ENCODE data around the gene PDE11A.

Gene PDE11A

DNA sequence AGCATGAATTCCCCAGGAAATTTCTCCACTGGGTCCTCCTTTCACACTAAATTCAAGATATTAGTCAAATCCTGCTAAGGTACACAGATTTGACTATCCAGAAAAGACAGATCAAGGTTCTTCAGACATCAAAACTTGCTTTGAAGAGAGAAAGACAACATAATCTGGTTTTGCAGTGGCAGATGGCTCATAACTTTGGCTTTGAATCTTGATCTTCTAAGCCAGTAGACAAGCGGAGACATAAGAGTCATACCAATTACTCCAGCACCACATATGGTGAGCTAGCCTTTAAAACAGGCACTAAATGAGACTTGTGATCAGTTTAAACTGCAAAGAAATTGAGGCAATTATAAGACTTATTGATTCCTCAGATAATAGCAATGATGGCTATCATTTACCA lies 29.3 kb downstream of the PDE11A start:
- TF ChIP-seq TAF1 (IDR thresholded peaks at IDR 0.05; ENCODE audit: borderline replicate concordance, insufficient read depth, low read length) = no peak
- no peak for TF ChIP-seq POLR2AphosphoS5 (IDR thresholded peaks at IDR 0.05; ENCODE audit: low read depth, low read length)
- no peak for TF ChIP-seq FOXP2 (optimal IDR thresholded peaks at IDR 0.05; ENCODE audit: borderline replicate concordance, extremely low read depth, extremely low read length, insufficient read depth)
- TF ChIP-seq, protein P1, sequence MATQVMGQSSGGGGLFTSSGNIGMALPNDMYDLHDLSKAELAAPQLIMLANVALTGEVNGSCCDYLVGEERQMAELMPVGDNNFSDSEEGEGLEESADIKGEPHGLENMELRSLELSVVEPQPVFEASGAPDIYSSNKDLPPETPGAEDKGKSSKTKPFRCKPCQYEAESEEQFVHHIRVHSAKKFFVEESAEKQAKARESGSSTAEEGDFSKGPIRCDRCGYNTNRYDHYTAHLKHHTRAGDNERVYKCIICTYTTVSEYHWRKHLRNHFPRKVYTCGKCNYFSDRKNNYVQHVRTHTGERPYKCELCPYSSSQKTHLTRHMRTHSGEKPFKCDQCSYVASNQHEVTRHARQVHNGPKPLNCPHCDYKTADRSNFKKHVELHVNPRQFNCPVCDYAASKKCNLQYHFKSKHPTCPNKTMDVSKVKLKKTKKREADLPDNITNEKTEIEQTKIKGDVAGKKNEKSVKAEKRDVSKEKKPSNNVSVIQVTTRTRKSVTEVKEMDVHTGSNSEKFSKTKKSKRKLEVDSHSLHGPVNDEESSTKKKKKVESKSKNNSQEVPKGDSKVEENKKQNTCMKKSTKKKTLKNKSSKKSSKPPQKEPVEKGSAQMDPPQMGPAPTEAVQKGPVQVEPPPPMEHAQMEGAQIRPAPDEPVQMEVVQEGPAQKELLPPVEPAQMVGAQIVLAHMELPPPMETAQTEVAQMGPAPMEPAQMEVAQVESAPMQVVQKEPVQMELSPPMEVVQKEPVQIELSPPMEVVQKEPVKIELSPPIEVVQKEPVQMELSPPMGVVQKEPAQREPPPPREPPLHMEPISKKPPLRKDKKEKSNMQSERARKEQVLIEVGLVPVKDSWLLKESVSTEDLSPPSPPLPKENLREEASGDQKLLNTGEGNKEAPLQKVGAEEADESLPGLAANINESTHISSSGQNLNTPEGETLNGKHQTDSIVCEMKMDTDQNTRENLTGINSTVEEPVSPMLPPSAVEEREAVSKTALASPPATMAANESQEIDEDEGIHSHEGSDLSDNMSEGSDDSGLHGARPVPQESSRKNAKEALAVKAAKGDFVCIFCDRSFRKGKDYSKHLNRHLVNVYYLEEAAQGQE (IDR thresholded peaks at IDR 0.05; ENCODE audit: insufficient read depth in 1 of 2, low read depth in 2 of 2, low read length in 2 of 2) = no peak
- TF ChIP-seq SIN3A (IDR thresholded peaks at IDR 0.05; ENCODE audit: borderline replicate concordance, insufficient read depth, low read length) = no peak

- TF ChIP-seq SIN3A (IDR thresholded peaks at IDR 0.05; ENCODE audit: borderline replicate concordance, insufficient read depth, low read length) (no peak), POLR2AphosphoS5 (IDR thresholded peaks at IDR 0.05; ENCODE audit: low read depth, low read length) (no peak), TAF1 (IDR thresholded peaks at IDR 0.05; ENCODE audit: borderline replicate concordance, insufficient read depth, low read length) (no peak), FOXP2 (optimal IDR thresholded peaks at IDR 0.05; ENCODE audit: borderline replicate concordance, extremely low read depth, extremely low read length, insufficient read depth) (no peak)
- TF ChIP-seq, protein P1 (IDR thresholded peaks at IDR 0.05; ENCODE audit: insufficient read depth in 1 of 2, low read depth in 2 of 2, low read length in 2 of 2) = no peak
Observed at GRCh38 chr2:178029342-178029741, 43.2 kb downstream of the PDE11A start.

GRCh38 chr2:178025551-178026185 lies 46.9 kb downstream of the PDE11A start:
- TF ChIP-seq POLR2AphosphoS5 (IDR thresholded peaks at IDR 0.05; ENCODE audit: low read depth, low read length) (no peak), FOXP2 (optimal IDR thresholded peaks at IDR 0.05; ENCODE audit: borderline replicate concordance, extremely low read depth, extremely low read length, insufficient read depth) (no peak), TAF1 (IDR thresholded peaks at IDR 0.05; ENCODE audit: borderline replicate concordance, insufficient read depth, low read length) (no peak), SIN3A (IDR thresholded peaks at IDR 0.05; ENCODE audit: borderline replicate concordance, insufficient read depth, low read length) (no peak)
- TF ChIP-seq, protein P1 (IDR thresholded peaks at IDR 0.05; ENCODE audit: insufficient read depth in 1 of 2, low read depth in 2 of 2, low read length in 2 of 2) = no peak

- no peak for TF ChIP-seq FOXP2 (optimal IDR thresholded peaks at IDR 0.05; ENCODE audit: borderline replicate concordance, extremely low read depth, extremely low read length, insufficient read depth)
- TF ChIP-seq SIN3A (IDR thresholded peaks at IDR 0.05; ENCODE audit: borderline replicate concordance, insufficient read depth, low read length) = no peak
- TF ChIP-seq POLR2AphosphoS5 (IDR thresholded peaks at IDR 0.05; ENCODE audit: low read depth, low read length) = no peak
- TF ChIP-seq, protein P1 (IDR thresholded peaks at IDR 0.05; ENCODE audit: insufficient read depth in 1 of 2, low read depth in 2 of 2, low read length in 2 of 2) = no peak
Observed at GRCh38 chr2:178018141-178018540, 54.4 kb downstream of the PDE11A start.
